ENCODE results near the gene PNPT1. TPM values are rescaled to one million over a fixed set of nuclear protein-coding genes. Genes with fewer than 3 reads are reported as not detected.
"Not testable (repeated sequence)": the region's sequence is repeated elsewhere in the genome, so short reads cannot be mapped to it uniquely, and the experiment has no call there.

The PNPT1 gene
- polyA plus RNA-seq, 1 of the 3 experiments (the other 2 are of a cell fraction) = 11.7 TPM

DNA sequence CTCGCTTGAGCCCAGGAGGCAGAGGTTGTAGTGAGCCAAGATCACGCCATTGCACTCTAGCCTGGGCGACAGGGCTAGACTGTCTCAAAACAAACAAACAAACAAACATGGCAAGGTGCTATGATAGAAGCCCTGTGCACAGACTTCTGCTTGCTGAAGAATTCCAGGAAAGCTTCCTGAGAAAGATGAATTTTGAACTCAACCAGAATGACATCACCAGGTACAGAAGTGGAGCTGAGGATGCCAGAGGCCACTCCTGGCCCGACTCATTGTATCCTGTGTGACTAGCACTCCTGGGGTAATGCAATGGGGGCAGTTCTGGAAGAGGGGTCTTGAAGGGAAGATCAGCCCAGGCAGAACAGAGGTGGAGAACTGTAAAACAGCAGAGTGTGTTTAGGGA lies 22.0 kb upstream of the PNPT1 start:
- TF ChIP-seq, protein P1, sequence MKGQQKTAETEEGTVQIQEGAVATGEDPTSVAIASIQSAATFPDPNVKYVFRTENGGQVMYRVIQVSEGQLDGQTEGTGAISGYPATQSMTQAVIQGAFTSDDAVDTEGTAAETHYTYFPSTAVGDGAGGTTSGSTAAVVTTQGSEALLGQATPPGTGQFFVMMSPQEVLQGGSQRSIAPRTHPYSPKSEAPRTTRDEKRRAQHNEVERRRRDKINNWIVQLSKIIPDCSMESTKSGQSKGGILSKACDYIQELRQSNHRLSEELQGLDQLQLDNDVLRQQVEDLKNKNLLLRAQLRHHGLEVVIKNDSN (IDR thresholded peaks at IDR 0.05; ENCODE audit: borderline replicate concordance, low read depth) = no peak
- TF ChIP-seq MXI1 (IDR thresholded peaks at IDR 0.05; ENCODE audit: low read depth, low read length) (no peak), ELF1 (IDR thresholded peaks at IDR 0.05) (no peak), FOXJ3 (CRISPR knock-in tag; IDR thresholded peaks at IDR 0.05) (no peak), NRF1 (IDR thresholded peaks at IDR 0.05; ENCODE audit: low read depth, low read length) (no peak), RAD21 (IDR thresholded peaks at IDR 0.05; ENCODE audit: low read length) (no peak), SIN3A (IDR thresholded peaks at IDR 0.05; ENCODE audit: borderline replicate concordance, low read depth, low read length) (no peak), SMC3 (IDR thresholded peaks at IDR 0.05; ENCODE audit: low read depth, low read length) (no peak), GABPA (IDR thresholded peaks at IDR 0.05; ENCODE audit: low read depth) (no peak)
- TF ChIP-seq, protein P2, sequence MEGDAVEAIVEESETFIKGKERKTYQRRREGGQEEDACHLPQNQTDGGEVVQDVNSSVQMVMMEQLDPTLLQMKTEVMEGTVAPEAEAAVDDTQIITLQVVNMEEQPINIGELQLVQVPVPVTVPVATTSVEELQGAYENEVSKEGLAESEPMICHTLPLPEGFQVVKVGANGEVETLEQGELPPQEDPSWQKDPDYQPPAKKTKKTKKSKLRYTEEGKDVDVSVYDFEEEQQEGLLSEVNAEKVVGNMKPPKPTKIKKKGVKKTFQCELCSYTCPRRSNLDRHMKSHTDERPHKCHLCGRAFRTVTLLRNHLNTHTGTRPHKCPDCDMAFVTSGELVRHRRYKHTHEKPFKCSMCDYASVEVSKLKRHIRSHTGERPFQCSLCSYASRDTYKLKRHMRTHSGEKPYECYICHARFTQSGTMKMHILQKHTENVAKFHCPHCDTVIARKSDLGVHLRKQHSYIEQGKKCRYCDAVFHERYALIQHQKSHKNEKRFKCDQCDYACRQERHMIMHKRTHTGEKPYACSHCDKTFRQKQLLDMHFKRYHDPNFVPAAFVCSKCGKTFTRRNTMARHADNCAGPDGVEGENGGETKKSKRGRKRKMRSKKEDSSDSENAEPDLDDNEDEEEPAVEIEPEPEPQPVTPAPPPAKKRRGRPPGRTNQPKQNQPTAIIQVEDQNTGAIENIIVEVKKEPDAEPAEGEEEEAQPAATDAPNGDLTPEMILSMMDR (IDR thresholded peaks at IDR 0.05) = no peak
- CTCF ChIA-PET = interaction anchor here (1.0 to 1.1 kb wide), 2 partner anchors 18 to 247 kb away, joined by 4 to 5 read pairs; no protein-coding TSS in a partner anchor

DNA sequence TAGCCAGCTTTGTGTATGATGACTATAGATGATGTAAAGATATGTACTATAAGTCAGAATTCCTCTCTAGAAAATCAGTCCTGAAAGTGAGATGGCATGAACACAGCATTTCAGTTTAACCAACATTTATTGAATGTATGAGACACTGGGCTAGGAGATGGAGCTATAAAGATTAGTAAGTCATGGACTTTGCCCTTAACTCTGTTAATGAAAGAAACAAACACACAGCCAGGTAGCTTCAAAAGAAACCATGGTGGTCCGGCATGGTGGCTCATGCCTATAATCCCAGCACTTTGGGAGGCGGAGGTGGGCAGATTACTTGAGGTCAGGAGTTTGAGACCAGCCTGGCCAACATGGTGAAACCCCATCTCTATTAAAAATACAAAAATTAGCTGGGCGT lies 21.5 kb upstream of the PNPT1 start:
- H3K4me1 ChIP-seq (ENCODE audit: control insufficient read depth in 1 of 2, insufficient read depth in 2 of 2, low read depth in 1 of 2, low read length in 1 of 2); H3K9me3 ChIP-seq; H3F3A ChIP-seq (replicated peaks; ENCODE audit: insufficient read depth); H3K9ac ChIP-seq; H3K27ac ChIP-seq (ENCODE audit: low read depth in 2 of 2, low read length in 1 of 2); POLR2A ChIA-PET; H2AFZ ChIP-seq (ENCODE audit: low read depth); H3K36me3 ChIP-seq (replicated peaks in 1 of 2; ENCODE audit: control insufficient read depth in 1 of 2, insufficient read depth in 2 of 2, low read length in 1 of 2); H3K27me3 ChIP-seq (ENCODE audit: insufficient read depth); DNase-seq; H3K4me3 ChIP-seq (ENCODE audit: low read depth in 2 of 2, low read length in 1 of 2); H3K4me2 ChIP-seq; H4K20me1 ChIP-seq (ENCODE audit: insufficient read depth); H3K79me2 ChIP-seq (ENCODE audit: insufficient read depth); H3K9me2 ChIP-seq: not testable (repeated sequence)
- 59% methylated on average over 3 of the region's 3 CpGs for WGBS (ENCODE audit: low lambda C conversion rate)
- CTCF ChIA-PET = interaction anchor here (1.0 to 1.1 kb wide), 2 partner anchors 19 to 247 kb away, joined by 4 to 5 read pairs; no protein-coding TSS in a partner anchor

More for the DNA sequence above, 22.0 kb upstream of the PNPT1 start:
- Histone ChIP-seq H3K4me3 (ENCODE audit: low read depth in 2 of 2, low read length in 1 of 2) (no peak overlapping the region), H3K27me3 (ENCODE audit: insufficient read depth) (no peaks in the 10 kb centered on the region), H3F3A (replicated peaks; ENCODE audit: insufficient read depth) (no peaks in the 10 kb centered on the region), H3K4me1 (ENCODE audit: control insufficient read depth in 1 of 2, insufficient read depth in 2 of 2, low read depth in 1 of 2, low read length in 1 of 2) (peaks cover 0 to 3% of the 10 kb centered on the region in 2 experiments; a peak in 2 of 4 replicates), H3K9ac (no peak overlapping the region), H3K4me2 (no peak overlapping the region), H4K20me1 (ENCODE audit: insufficient read depth) (no peaks in the 10 kb centered on the region), H3K9me2 (no peaks in the 10 kb centered on the region), H3K27ac (ENCODE audit: low read depth in 2 of 2, low read length in 1 of 2) (no peak overlapping the region), H3K79me2 (ENCODE audit: insufficient read depth) (no peaks in the 10 kb centered on the region), H3K36me3 (replicated peaks in 1 of 2; ENCODE audit: control insufficient read depth in 1 of 2, insufficient read depth in 2 of 2, low read length in 1 of 2) (no peaks in the 10 kb centered on the region), H3K9me3 (no peaks in the 10 kb centered on the region), H2AFZ (ENCODE audit: low read depth) (no peak overlapping the region)
- DNase-seq = no peak
- 60% methylated on average over 4 of the region's 4 CpGs for WGBS (ENCODE audit: low lambda C conversion rate)
- POLR2A ChIA-PET = no interaction called here

Measured in SK-N-SH (cell line).